ENCODE data around the gene BRAP.

GRCh38 chr12:111596985-111597830, 88.5 kb downstream of the BRAP start:
- no peak for TF ChIP-seq TAF1 (IDR thresholded peaks at IDR 0.05; ENCODE audit: borderline replicate concordance, insufficient read depth, low read length)
- TF ChIP-seq, protein P1, sequence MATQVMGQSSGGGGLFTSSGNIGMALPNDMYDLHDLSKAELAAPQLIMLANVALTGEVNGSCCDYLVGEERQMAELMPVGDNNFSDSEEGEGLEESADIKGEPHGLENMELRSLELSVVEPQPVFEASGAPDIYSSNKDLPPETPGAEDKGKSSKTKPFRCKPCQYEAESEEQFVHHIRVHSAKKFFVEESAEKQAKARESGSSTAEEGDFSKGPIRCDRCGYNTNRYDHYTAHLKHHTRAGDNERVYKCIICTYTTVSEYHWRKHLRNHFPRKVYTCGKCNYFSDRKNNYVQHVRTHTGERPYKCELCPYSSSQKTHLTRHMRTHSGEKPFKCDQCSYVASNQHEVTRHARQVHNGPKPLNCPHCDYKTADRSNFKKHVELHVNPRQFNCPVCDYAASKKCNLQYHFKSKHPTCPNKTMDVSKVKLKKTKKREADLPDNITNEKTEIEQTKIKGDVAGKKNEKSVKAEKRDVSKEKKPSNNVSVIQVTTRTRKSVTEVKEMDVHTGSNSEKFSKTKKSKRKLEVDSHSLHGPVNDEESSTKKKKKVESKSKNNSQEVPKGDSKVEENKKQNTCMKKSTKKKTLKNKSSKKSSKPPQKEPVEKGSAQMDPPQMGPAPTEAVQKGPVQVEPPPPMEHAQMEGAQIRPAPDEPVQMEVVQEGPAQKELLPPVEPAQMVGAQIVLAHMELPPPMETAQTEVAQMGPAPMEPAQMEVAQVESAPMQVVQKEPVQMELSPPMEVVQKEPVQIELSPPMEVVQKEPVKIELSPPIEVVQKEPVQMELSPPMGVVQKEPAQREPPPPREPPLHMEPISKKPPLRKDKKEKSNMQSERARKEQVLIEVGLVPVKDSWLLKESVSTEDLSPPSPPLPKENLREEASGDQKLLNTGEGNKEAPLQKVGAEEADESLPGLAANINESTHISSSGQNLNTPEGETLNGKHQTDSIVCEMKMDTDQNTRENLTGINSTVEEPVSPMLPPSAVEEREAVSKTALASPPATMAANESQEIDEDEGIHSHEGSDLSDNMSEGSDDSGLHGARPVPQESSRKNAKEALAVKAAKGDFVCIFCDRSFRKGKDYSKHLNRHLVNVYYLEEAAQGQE (IDR thresholded peaks at IDR 0.05; ENCODE audit: insufficient read depth in 1 of 2, low read depth in 2 of 2, low read length in 2 of 2), result no peak
- 0 out of 2 replicates have a peak, but pooled peaks have one; percentile 28 for TF ChIP-seq SIN3A (IDR thresholded peaks at IDR 0.05; ENCODE audit: borderline replicate concordance, insufficient read depth, low read length)
- no peak for TF ChIP-seq POLR2AphosphoS5 (IDR thresholded peaks at IDR 0.05; ENCODE audit: low read depth, low read length)
